RWPE2 (cell line): Measurements from ENCODE around the gene G3BP1.
A peak's percentile ranks its signal among the peaks of the same experiment; 100 is the strongest.
"Not testable (repeated sequence)": the region's sequence is repeated elsewhere in the genome, so short reads cannot be mapped to it uniquely, and the experiment has no call there.

Experiments used
- ATAC-seq: fragments of 200-7000 bp; cut with Tn5 transposase; 3 replicates; pipeline ENCODE4 v1.9.1; 2021; ENCODE audit warnings: low read depth
- DNase-seq: peaks from one replicate; pipeline ENCODE4 v3.0.0-alpha.2; 2020; ENCODE audit warnings: low spot score
- H3K27ac ChIP-seq: fragments of 450-650 bp; 2 replicates; pipeline ENCODE4 v1.5.1; 2017; ENCODE audit warnings: mild to moderate bottlenecking; ENCODE audit not compliant: poor library complexity, severe bottlenecking
- H3K27me3 ChIP-seq: fragments of 250-450 bp; sonication (Bioruptor Pico); 2 replicates; pipeline ENCODE4 v1.5.1; 2021; ENCODE audit warnings: mild to moderate bottlenecking, moderate library complexity; ENCODE audit not compliant: insufficient read depth, poor library complexity, severe bottlenecking
- H3K36me3 ChIP-seq: fragments of 250-450 bp; sonication (Bioruptor Pico); 2 replicates; pipeline ENCODE4 v1.5.1; 2020; ENCODE audit warnings: low read depth, mild to moderate bottlenecking, moderate library complexity
- H3K4me1 ChIP-seq: fragments of 250-450 bp; sonication (Bioruptor Pico); 2 replicates; pipeline ENCODE4 v1.5.1; 2021; ENCODE audit warnings: mild to moderate bottlenecking, moderate library complexity; ENCODE audit not compliant: insufficient read depth, poor library complexity, severe bottlenecking
- H3K4me3 ChIP-seq: fragments of 250-450 bp; sonication (Bioruptor Pico); 2 replicates; pipeline ENCODE4 v1.5.1; 2021; ENCODE audit warnings: mild to moderate bottlenecking, moderate library complexity; ENCODE audit not compliant: severe bottlenecking
- H3K9me3 ChIP-seq: fragments of 250-450 bp; sonication (Bioruptor Pico); 2 replicates; pipeline ENCODE4 v1.5.1; 2021; ENCODE audit warnings: mild to moderate bottlenecking, moderate library complexity; ENCODE audit not compliant: severe bottlenecking
- TF ChIP-seq, protein P1 (sequence below): fragments of 450-650 bp; IDR thresholded peaks from one replicate; pipeline ENCODE4 v1.5.1; 2017; ENCODE audit warnings: mild to moderate bottlenecking, moderate library complexity; ENCODE audit not compliant: poor library complexity, severe bottlenecking

The G3BP1 gene

DNA sequence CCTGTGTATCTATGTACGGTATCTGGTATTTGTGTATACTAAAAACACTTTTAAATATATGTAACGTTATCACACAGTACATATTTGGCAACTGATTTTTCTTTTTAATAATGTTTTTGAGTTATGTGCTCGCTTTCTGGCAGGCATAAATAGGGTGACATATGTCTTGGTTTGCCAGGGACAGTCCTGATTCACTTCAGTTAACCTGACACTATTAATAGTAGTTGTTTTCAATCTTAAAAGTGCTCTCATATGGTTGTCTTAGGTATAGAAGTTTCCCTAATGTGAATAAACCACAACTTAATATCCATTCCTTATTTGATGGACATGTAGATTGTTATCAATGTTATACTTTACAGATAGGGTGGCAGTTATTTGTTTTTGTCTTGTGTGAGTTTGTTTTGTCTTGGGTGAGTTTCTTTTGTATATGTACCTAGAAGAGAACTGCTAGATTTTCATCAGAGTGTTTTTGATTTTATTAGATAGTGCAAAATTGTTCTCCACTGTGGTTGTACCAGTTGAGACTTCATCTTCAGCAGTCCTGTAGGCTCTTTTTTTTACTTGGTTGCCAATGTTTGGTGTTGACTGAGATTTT, 7.9 kb downstream of the G3BP1 start:
- peaks cover 73% of the 10 kb centered on the region for H3K36me3 ChIP-seq
- TF ChIP-seq, protein P1, sequence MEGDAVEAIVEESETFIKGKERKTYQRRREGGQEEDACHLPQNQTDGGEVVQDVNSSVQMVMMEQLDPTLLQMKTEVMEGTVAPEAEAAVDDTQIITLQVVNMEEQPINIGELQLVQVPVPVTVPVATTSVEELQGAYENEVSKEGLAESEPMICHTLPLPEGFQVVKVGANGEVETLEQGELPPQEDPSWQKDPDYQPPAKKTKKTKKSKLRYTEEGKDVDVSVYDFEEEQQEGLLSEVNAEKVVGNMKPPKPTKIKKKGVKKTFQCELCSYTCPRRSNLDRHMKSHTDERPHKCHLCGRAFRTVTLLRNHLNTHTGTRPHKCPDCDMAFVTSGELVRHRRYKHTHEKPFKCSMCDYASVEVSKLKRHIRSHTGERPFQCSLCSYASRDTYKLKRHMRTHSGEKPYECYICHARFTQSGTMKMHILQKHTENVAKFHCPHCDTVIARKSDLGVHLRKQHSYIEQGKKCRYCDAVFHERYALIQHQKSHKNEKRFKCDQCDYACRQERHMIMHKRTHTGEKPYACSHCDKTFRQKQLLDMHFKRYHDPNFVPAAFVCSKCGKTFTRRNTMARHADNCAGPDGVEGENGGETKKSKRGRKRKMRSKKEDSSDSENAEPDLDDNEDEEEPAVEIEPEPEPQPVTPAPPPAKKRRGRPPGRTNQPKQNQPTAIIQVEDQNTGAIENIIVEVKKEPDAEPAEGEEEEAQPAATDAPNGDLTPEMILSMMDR = no peak
- H3K4me1 ChIP-seq = peaks cover 39% of the 10 kb centered on the region
- no peak overlapping the region for H3K27ac ChIP-seq
- ATAC-seq (no peak), DNase-seq (no peak)
- no peak overlapping the region for H3K4me3 ChIP-seq
- H3K9me3 ChIP-seq = no peaks in the 10 kb centered on the region
- no peaks in the 10 kb centered on the region for H3K27me3 ChIP-seq

DNA sequence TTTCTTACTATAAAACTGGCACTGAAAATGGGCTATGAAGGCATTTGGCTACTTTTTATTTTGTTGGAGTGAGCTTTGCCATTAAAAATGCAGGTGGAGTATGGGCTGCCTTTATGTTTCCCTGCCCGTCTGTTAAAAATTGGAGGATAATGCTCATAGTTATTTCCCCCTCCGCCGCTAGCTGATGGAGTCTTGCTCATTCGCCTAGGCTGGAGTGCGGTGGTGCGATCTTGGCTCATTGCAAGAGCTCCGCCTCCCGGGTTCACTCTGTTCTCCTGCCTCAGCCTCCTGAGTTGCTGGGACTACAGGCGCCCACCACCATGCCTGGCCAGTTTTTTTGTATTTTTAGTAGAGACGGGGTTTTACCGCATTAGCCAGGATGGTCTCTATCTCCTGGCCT, 8.6 kb downstream of the G3BP1 start:
- no peak for ATAC-seq
- no peaks in the 10 kb centered on the region for H3K9me3 ChIP-seq
- H3K27me3 ChIP-seq = no peaks in the 10 kb centered on the region
- H3K4me1 ChIP-seq = peaks cover 33% of the 10 kb centered on the region
- H3K4me3 ChIP-seq = no peak overlapping the region
- TF ChIP-seq, protein P1 = no peak
- H3K27ac ChIP-seq = no peak overlapping the region
- peaks cover 71% of the 10 kb centered on the region for H3K36me3 ChIP-seq
- DNase-seq = no peak

DNA sequence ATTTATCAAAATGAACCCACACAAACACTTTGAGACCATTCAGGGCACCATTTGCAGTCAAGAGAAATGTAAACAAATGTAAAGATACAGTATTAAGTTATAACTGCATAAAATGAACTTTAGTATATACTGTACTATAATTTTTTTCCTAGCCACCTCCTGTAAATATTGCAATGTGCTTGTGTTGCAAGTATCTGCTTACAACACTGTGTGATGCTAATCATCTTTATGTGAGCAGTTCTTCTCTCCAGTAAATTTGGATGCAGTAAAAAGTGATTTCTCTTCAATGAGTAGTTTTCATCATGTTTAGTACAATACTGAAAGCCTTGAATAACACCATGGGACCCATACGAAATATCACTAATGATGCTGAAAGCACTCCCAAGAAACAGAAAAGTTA, 9.4 kb downstream of the G3BP1 start:
- DNase-seq (no peak), ATAC-seq (peak; percentile 53; the same call in 2 of the 3 replicates)
- H3K27me3 ChIP-seq = no peaks in the 10 kb centered on the region
- H3K4me3 ChIP-seq = no peak overlapping the region
- peaks cover 28% of the 10 kb centered on the region for H3K4me1 ChIP-seq
- no peak overlapping the region for H3K27ac ChIP-seq
- H3K9me3 ChIP-seq = no peaks in the 10 kb centered on the region
- peaks cover 71% of the 10 kb centered on the region for H3K36me3 ChIP-seq
- TF ChIP-seq, protein P1 = no peak

DNA sequence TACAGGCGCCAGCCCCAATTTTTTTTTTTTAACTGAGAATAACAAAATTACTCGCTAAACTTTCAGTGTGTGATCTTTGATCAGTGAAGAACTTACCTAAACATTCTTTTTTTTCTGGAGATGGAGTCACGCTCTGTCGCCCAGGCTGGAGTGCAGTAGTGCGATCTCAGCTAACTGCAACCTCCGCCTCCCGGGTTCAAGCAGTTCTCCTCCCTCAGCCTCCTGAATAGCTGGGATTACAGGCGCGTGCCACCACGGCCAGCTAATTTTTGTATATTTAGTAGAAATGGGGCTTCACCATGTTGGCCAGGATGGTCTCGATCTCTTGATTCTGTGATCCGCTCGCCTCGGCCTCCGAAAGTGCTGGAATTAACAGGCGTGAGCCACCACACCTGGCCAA, 11.9 kb downstream of the G3BP1 start:
- peaks cover 71% of the 10 kb centered on the region for H3K36me3 ChIP-seq
- not testable (repeated sequence) for ATAC-seq, H3K27me3 ChIP-seq, DNase-seq, H3K4me3 ChIP-seq, H3K27ac ChIP-seq, H3K9me3 ChIP-seq
- peaks cover 24% of the 10 kb centered on the region for H3K4me1 ChIP-seq

DNA sequence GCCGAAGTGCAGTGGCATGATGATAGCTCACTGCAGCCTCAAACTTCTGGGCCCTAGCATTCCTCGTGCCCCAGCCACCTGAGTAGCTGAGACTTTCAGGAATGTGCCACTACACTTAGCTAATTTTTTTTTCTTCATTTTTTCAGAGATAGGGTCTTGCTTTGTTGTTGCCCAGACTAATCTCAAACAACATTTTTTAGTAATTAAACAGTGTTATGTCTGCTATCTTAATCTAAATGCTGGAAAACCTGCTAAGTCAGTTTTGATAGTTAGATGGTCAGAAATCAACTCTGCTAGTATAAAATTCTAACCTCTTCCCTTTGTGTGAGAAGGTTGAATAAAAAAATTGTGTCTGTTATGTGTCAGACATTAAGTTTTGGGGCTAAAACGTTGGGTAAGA, 12.4 kb downstream of the G3BP1 start:
- H3K9me3 ChIP-seq = no peaks in the 10 kb centered on the region
- peaks cover 24% of the 10 kb centered on the region for H3K4me1 ChIP-seq
- H3K27ac ChIP-seq = no peak overlapping the region
- no peaks in the 10 kb centered on the region for H3K27me3 ChIP-seq
- TF ChIP-seq, protein P1 = no peak
- peaks cover 71% of the 10 kb centered on the region for H3K36me3 ChIP-seq
- DNase-seq (no peak), ATAC-seq (no peak)
- H3K4me3 ChIP-seq = no peak overlapping the region
